GM12872 (cell line): Measurements from ENCODE around the gene GPR3.

ENCODE experiments used
- CTCF ChIP-seq: IDR thresholded peaks from 3 replicates; pipeline ENCODE4 v1.5.1; 2011; ENCODE audit warnings: low read depth, mild to moderate bottlenecking, low read length, moderate library complexity; ENCODE audit not compliant: insufficient read depth

GPR3 gene

GRCh38 chr1:27430903-27431600 is 38.6 kb downstream of the GPR3 start:
- no peak for TF ChIP-seq CTCF

GRCh38 chr1:27431601-27431940 is 39.1 kb downstream of the GPR3 start:
- TF ChIP-seq CTCF = no peak

- TF ChIP-seq CTCF = no peak
Measured at GRCh38 chr1:27433706-27434105, 41.3 kb downstream of the GPR3 start.

GRCh38 chr1:27435566-27436203 is 43.3 kb downstream of the GPR3 start:
- no peak for TF ChIP-seq CTCF

- TF ChIP-seq CTCF = no peak
Measured at GRCh38 chr1:27436204-27437159, 44.1 kb downstream of the GPR3 start.

- no peak for TF ChIP-seq CTCF
Measured at GRCh38 chr1:27438621-27439061, 46.2 kb downstream of the GPR3 start.

- no peak for TF ChIP-seq CTCF
Measured at GRCh38 chr1:27439150-27439549, 46.7 kb downstream of the GPR3 start.
